ENCODE data around the gene CTU2. TPM values are rescaled to one million over a fixed set of nuclear protein-coding genes. Genes with fewer than 3 reads are reported as not detected.

The CTU2 gene
- polyA plus RNA-seq, 1 donor from 2014 or later = 26.3 TPM

GRCh38 chr16:88741368-88741767 lies 35.1 kb downstream of the CTU2 start:
- Histone ChIP-seq H3K9ac (ENCODE audit: low read length) (no peak overlapping the region), H3K27ac (ENCODE audit: low read length) (no peak overlapping the region), H4K20me1 (ENCODE audit: insufficient read depth) (no peaks in the 10 kb centered on the region), H3K4me2 (ENCODE audit: low read length) (no peak overlapping the region), H2AFZ (ENCODE audit: low read depth, low read length) (no peak overlapping the region), H3F3A (ENCODE audit: insufficient read depth, low read length, poor library complexity, severe bottlenecking) (no peaks in the 10 kb centered on the region), H3K4me3 (ENCODE audit: low read length) (no peak overlapping the region), H3K36me3 (ENCODE audit: insufficient read depth, low read length) (no peaks in the 10 kb centered on the region), H3K79me2 (replicated peaks; ENCODE audit: insufficient read depth, low read length) (no peaks in the 10 kb centered on the region), H3K9me3 (ENCODE audit: low read length) (no peaks in the 10 kb centered on the region), H3K27me3 (ENCODE audit: insufficient read depth, low read depth, low read length) (no peaks in the 10 kb centered on the region), H3K9me2 (ENCODE audit: insufficient read depth, low read length) (no peaks in the 10 kb centered on the region)
- TF ChIP-seq EP300 (conservative IDR thresholded peaks at IDR 0.05; ENCODE audit: poor library complexity, severe bottlenecking) (no peak), SMC3 (conservative IDR thresholded peaks at IDR 0.05; ENCODE audit: poor library complexity) (no peak), EZH2 (IDR thresholded peaks at IDR 0.05; ENCODE audit: borderline replicate concordance, insufficient read depth, low read length, poor library complexity, severe bottlenecking) (no peak), MXI1 (conservative IDR thresholded peaks at IDR 0.05; ENCODE audit: poor library complexity, severe bottlenecking) (no peak), TAF1 (IDR thresholded peaks at IDR 0.05; ENCODE audit: low read depth) (no peak)

- H3K27ac ChIP-seq (ENCODE audit: low read length) = no peak overlapping the region
- TF ChIP-seq CTCF (IDR thresholded peaks at IDR 0.05; ENCODE audit: poor library complexity, severe bottlenecking) = no peak
- TF ChIP-seq POLR2AphosphoS5 (IDR thresholded peaks at IDR 0.05) = no peak
- no peak for TF ChIP-seq SMC3 (conservative IDR thresholded peaks at IDR 0.05; ENCODE audit: poor library complexity)
- no peak for TF ChIP-seq MXI1 (conservative IDR thresholded peaks at IDR 0.05; ENCODE audit: poor library complexity, severe bottlenecking)
- TF ChIP-seq REST (IDR thresholded peaks at IDR 0.05; ENCODE audit: borderline replicate concordance) = no peak
- TF ChIP-seq EP300 (conservative IDR thresholded peaks at IDR 0.05; ENCODE audit: poor library complexity, severe bottlenecking) = no peak
- no peak for TF ChIP-seq TAF1 (IDR thresholded peaks at IDR 0.05; ENCODE audit: low read depth)
- no peak for TF ChIP-seq EZH2 (IDR thresholded peaks at IDR 0.05; ENCODE audit: borderline replicate concordance, insufficient read depth, low read length, poor library complexity, severe bottlenecking)
- no peak for TF ChIP-seq RAD21 (conservative IDR thresholded peaks at IDR 0.05)
- H3K36me3 ChIP-seq (ENCODE audit: insufficient read depth, low read length) = no peaks in the 10 kb centered on the region
- no peaks in the 10 kb centered on the region for H3K79me2 ChIP-seq (replicated peaks; ENCODE audit: insufficient read depth, low read length)
- H4K20me1 ChIP-seq (ENCODE audit: insufficient read depth) = no peaks in the 10 kb centered on the region
- H3K9me3 ChIP-seq (ENCODE audit: low read length) = no peaks in the 10 kb centered on the region
- H3K4me3 ChIP-seq (ENCODE audit: low read length) = no peak overlapping the region
- H3K9ac ChIP-seq (ENCODE audit: low read length) = no peak overlapping the region
- no peak overlapping the region for H3K4me2 ChIP-seq (ENCODE audit: low read length)
- H3K27me3 ChIP-seq (ENCODE audit: insufficient read depth, low read depth, low read length) = no peaks in the 10 kb centered on the region
- no peaks in the 10 kb centered on the region for H3F3A ChIP-seq (ENCODE audit: insufficient read depth, low read length, poor library complexity, severe bottlenecking)
- H3K9me2 ChIP-seq (ENCODE audit: insufficient read depth, low read length) = no peaks in the 10 kb centered on the region
- H2AFZ ChIP-seq (ENCODE audit: low read depth, low read length) = no peak overlapping the region
These were observed 36.7 kb downstream of the CTU2 start for GRCh38 chr16:88742896-88743605.

Data from neural cell (in vitro differentiated cells).